Upper lobe of right lung (tissue), 1 donor: Measurements from ENCODE around the gene TRAPPC6A. TPM values are rescaled to one million over a fixed set of nuclear protein-coding genes. Genes with fewer than 3 reads are reported as not detected.

Experiments used
- ATAC-seq: fragments of 200-7000 bp; cut with Tn5 transposase; one replicate; pipeline ENCODE4 v1.9.1; 2020; ENCODE audit warnings: mild to moderate bottlenecking, moderate library complexity
- DNase-seq: peaks from one replicate; pipeline ENCODE4 v3.0.0-alpha.2; 2020
- H3K27ac ChIP-seq: fragments of 200-600 bp; one replicate; pipeline ENCODE4 v1.8.0; 2022
- H3K27me3 ChIP-seq: fragments of 200-600 bp; one replicate; pipeline ENCODE4 v1.8.0; 2022; ENCODE audit warnings: mild to moderate bottlenecking
- H3K36me3 ChIP-seq: fragments of 200-600 bp; one replicate; pipeline ENCODE4 v1.8.0; 2022
- H3K4me1 ChIP-seq: fragments of 200-600 bp; one replicate; pipeline ENCODE4 v1.8.0; 2022
- H3K4me3 ChIP-seq: fragments of 200-600 bp; one replicate; pipeline ENCODE4 v1.8.0; 2022; ENCODE audit warnings: mild to moderate bottlenecking
- H3K9me3 ChIP-seq: fragments of 200-600 bp; one replicate; pipeline ENCODE4 v1.8.0; 2022
- intact Hi-C: fragments of 100-400 bp; cut with DNase I; formaldehyde crosslinking; loops from one replicate; pipeline ENCODE4 v1.11.0; 2022
- total RNA-seq: library from RNA; stranded (reverse); fragmentation: NEBNext Ultra II Directional; extraction: Animal tissue kit (Norgen Biotek cat#: 25700); gene quantifications from one replicate; pipeline ENCODE4 v1.2.1, GENCODE V29; 2021
- TF ChIP-seq, protein P1 (sequence below): fragments of 200-600 bp; IDR thresholded peaks from one replicate; pipeline ENCODE4 v1.8.0; 2022; ENCODE audit warnings: antibody characterized with exemption
- donor health status: DM: no; HTN: yes; CAD: no; lungs with severe emphysema.

The TRAPPC6A gene
- total RNA-seq, 1 donor from 2014 or later = 16.9 TPM

DNA sequence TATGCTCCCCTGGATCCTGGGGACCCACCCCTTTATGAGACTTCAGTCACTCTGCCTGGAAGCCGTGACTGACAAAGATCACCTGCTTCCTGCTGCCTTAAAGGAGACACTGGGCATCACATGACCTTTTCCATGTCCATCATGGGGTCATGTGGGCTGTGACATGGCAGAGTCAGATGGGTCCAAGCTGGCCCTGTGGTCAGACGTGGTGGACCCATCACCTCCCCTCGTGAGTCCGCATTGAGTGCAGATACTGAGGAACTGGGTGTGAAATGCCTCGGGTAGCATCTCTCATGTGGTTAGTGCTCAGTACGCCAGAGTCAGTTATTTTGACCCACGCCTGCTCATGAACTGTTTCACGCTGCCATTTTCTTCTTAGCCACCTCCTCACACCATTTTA lies 44.4 kb downstream of the TRAPPC6A start:
- intact Hi-C loops = no loop called here
- H3K36me3 ChIP-seq = no peaks in the 10 kb centered on the region
- ATAC-seq (no peak), DNase-seq (no peak)
- H3K27ac ChIP-seq = no peak overlapping the region
- H3K4me1 ChIP-seq = no peaks in the 10 kb centered on the region
- H3K9me3 ChIP-seq = no peaks in the 10 kb centered on the region
- TF ChIP-seq, protein P1, sequence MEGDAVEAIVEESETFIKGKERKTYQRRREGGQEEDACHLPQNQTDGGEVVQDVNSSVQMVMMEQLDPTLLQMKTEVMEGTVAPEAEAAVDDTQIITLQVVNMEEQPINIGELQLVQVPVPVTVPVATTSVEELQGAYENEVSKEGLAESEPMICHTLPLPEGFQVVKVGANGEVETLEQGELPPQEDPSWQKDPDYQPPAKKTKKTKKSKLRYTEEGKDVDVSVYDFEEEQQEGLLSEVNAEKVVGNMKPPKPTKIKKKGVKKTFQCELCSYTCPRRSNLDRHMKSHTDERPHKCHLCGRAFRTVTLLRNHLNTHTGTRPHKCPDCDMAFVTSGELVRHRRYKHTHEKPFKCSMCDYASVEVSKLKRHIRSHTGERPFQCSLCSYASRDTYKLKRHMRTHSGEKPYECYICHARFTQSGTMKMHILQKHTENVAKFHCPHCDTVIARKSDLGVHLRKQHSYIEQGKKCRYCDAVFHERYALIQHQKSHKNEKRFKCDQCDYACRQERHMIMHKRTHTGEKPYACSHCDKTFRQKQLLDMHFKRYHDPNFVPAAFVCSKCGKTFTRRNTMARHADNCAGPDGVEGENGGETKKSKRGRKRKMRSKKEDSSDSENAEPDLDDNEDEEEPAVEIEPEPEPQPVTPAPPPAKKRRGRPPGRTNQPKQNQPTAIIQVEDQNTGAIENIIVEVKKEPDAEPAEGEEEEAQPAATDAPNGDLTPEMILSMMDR = no peak
- no peaks in the 10 kb centered on the region for H3K27me3 ChIP-seq
- no peak overlapping the region for H3K4me3 ChIP-seq

GRCh38 chr19:45130888-45131615 lies 47.0 kb downstream of the TRAPPC6A start:
- Histone ChIP-seq H3K36me3 (no peaks in the 10 kb centered on the region), H3K9me3 (no peaks in the 10 kb centered on the region), H3K27me3 (no peaks in the 10 kb centered on the region), H3K27ac (no peak overlapping the region), H3K4me1 (peaks cover under 1% of the 10 kb centered on the region), H3K4me3 (no peak overlapping the region)
- TF ChIP-seq, protein P1 = no peak
- intact Hi-C loops = no loop called here
- DNase-seq (no peak), ATAC-seq (peak; percentile 20)

- Histone ChIP-seq H3K27ac (no peak overlapping the region), H3K9me3 (no peaks in the 10 kb centered on the region), H3K36me3 (no peaks in the 10 kb centered on the region), H3K4me3 (no peak overlapping the region), H3K4me1 (peaks cover 3% of the 10 kb centered on the region), H3K27me3 (no peaks in the 10 kb centered on the region)
- ATAC-seq (no peak), DNase-seq (no peak)
- intact Hi-C loops = no loop called here
- TF ChIP-seq, protein P1 = no peak
These were observed 47.8 kb downstream of the TRAPPC6A start for GRCh38 chr19:45130236-45130635.

DNA sequence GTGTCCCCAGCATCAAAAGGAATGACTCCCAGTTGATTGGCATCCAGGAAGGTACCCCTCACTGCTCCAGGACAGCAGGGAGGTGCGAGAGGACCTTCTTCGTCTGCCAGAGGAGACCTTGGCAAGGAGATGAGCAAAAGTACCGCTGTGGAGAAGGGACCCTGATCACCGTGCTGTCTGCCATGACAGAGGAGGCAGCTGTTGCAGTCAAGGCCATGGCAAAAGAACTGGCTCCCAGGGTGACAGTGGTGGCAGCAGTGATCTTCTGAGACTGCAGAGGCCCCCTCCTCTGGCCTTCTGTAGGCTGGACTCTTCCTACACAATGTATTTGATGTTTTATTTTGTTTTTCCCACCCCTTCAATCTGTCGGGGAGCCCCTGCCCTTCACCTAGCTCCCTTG lies 49.2 kb downstream of the TRAPPC6A start:
- intact Hi-C loops = no loop called here
- H3K4me1 ChIP-seq = peaks cover 3% of the 10 kb centered on the region
- TF ChIP-seq, protein P1 = no peak
- H3K9me3 ChIP-seq = no peaks in the 10 kb centered on the region
- no peak overlapping the region for H3K27ac ChIP-seq
- H3K36me3 ChIP-seq = no peaks in the 10 kb centered on the region
- ATAC-seq (no peak), DNase-seq (no peak)
- no peaks in the 10 kb centered on the region for H3K27me3 ChIP-seq
- H3K4me3 ChIP-seq = no peak overlapping the region

DNA sequence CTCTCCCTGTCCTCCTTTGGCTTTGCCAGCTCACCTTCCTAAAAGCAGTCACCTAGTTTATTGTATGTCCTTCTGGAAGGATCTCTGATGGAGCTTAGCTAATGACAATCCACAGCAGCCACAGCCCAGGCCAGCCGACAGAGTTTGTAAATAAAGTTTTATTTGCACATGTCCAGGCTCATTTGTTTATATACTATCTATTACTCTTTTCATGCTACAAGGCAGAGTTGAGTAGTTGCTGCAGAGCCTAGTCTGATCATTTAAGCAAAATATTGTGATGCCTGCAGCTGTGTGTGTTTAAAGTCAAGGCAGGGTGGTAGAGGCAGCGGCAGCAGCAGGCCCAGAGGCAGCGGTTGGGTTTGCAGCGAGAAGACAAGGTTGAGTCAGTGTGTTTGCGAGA lies 49.9 kb downstream of the TRAPPC6A start:
- Histone ChIP-seq H3K4me3 (no peak overlapping the region), H3K9me3 (no peaks in the 10 kb centered on the region), H3K4me1 (peaks cover 3% of the 10 kb centered on the region), H3K36me3 (no peaks in the 10 kb centered on the region), H3K27me3 (no peaks in the 10 kb centered on the region), H3K27ac (no peak overlapping the region)
- TF ChIP-seq, protein P1 = no peak
- intact Hi-C loops = no loop called here
- DNase-seq = no peak
- ATAC-seq = no peak
